ENCODE results near the gene DPP6.
"Not testable (repeated sequence)": the region's sequence is repeated elsewhere in the genome, so short reads cannot be mapped to it uniquely, and the experiment has no call there.

DNA sequence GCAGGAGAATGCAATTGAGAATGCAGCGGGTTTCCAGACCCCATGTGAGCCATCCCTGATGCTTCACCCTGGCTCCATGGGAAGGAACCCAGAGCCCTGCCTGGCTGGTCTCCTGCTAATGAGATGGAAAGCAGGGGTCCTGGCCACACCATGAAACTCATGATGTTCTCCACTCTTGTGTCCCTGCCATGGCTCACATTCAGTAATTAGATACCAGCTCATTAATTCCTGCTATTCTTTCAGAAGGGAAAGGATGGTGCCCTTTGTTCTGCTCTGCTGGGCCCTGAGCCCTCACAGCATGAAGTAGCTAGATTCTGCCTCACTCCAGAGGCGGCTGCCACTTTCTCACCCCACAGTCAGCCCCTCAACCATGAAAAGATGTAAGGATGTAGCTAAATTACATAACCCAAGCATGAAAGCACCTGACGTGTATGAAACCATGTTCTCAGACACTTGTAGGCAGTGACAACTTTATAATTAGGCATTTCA, 42.7 kb upstream of the DPP6 start:
- not testable (repeated sequence) for TF ChIP-seq CTCF (IDR thresholded peaks at IDR 0.05); EZH2 (IDR thresholded peaks at IDR 0.05; ENCODE audit: borderline replicate concordance, insufficient read depth, low read depth, low read length, poor library complexity, severe bottlenecking)

Data from B cell (primary cell).